Renal cortical epithelial cell (primary cell): ENCODE measurements around the gene COG4. TPM values are rescaled to one million over a fixed set of nuclear protein-coding genes. Genes with fewer than 3 reads are reported as not detected.
"Not testable (repeated sequence)": the region's sequence is repeated elsewhere in the genome, so short reads cannot be mapped to it uniquely, and the experiment has no call there.

Experiments used
- DNase-seq: peaks from one replicate; pipeline ENCODE4 v3.0.0-alpha.2; 2011; ENCODE audit warnings: low read depth
- total RNA-seq: library from RNA; depleted of rRNA; stranded (reverse); fragments of >200 nt; gene quantifications from 2 replicates; pipeline ENCODE4 v1.2.3, GENCODE V29; 2014

Gene COG4
- total RNA-seq, 1 donor from 2014 or later, result 71.1 TPM

GRCh38 chr16:70457446-70458166 is 65.7 kb downstream of the COG4 start:
- DNase-seq, result no peak

DNA sequence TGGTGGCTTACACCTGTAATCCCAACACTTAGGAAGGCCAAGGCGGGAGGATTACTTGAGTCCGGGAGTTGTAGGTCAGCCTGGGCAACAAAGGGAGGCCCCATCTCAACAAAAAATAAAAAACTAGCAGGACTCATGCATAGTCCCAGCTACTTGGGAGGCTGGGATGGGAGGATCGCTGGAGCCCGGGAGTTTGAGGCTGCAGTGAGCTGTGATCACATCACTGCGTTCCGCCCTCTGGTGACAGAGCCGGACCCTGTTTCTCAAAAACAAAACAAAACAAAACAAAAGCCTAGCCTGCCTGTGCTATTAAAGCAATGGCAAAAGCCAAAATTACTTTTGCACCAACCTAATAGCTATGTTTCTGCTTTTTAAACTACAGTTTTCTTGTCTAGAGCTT is 67.4 kb downstream of the COG4 start:
- no peak for DNase-seq

DNA sequence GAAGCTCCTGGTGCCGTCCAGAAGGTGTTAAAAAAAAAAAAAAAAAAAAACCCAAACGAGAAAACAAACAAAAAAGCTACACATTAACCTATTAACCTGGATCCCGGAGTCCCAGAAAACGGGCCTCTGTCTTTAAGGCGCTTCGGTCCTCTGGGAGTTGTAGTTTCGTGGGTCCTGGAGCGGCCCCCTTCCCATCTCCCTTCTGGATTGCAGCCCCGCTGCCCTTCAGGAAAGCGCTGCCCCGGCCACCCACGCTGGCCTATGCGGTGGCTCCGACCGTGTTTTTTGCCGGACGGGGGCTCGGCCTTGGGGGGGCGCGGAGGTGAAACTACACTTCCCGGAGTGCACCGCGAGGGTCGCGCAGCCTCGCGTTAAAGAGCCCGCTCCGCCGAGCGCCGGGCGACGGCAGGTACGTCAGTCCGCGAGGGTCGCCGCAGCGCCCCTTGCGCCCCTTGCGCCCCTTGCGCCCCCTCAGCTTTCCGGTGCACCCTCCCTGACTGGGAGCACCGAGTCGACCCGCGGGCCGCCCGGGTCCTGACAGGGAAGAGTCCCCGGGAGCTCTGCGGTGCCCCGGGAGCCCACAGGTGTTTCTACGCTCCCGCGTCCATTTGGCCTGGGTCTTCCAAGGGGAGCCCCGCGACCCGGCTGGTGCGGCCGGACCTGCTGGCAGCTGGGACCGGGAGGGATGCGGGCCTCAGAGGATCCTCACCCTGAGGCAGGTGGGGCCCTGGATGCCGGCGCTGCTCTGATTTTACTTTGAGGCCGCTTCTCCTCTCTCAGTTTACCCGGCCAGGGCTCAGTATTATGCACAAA is 68.9 kb downstream of the COG4 start, which contains the start of gene FCSK:
Gene FCSK, plus strand, starts transcription at position 374 of the 813 bp plus-strand sequence. CDS start 8,596 bp downstream, outside the sequence.
- DNase-seq, result peak; percentile 68

DNA sequence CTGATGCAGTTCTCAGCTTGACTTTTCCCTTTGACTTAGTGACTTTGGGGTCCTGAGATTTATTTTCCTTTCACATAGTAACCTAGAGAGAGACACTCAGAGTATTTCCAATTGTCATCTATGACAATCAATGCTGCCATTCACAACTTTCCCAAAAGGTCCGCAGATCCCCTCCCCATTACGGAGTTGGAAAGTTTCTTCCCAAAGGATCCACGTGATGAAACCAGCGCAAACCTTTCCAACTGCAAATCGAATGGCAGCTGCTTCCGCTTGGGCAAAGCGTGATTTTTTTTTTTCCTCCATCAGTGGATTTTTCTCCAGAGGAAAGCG is 69.5 kb downstream of the COG4 start:
- DNase-seq, result no peak

- no peak for DNase-seq
These were observed 70.0 kb downstream of the COG4 start for GRCh38 chr16:70453117-70453891.

GRCh38 chr16:70451004-70451340 is 72.4 kb downstream of the COG4 start:
- not testable (repeated sequence) for DNase-seq

- DNase-seq, result not testable (repeated sequence)
These were observed 73.0 kb downstream of the COG4 start for GRCh38 chr16:70450142-70451003.

DNA sequence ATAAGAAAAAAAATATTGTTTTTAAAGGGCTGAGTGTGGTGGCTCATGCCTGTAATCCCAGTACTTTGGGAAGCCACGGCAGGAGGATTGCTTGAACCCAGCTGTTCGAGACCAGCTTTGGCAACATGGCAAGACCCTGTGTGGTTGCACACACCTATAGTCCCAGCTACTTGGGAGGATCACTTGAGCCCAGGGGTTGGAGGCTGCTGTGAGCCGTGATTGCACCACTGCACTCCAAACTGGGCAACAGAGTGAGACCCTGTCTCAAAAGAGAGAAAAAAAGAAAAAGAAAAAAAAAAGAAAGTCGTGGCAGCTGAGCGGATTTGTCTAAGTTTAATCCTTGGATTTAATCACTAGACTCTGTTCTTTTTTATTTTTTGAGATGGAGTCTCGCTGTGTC is 75.3 kb downstream of the COG4 start:
- DNase-seq, result no peak

DNA sequence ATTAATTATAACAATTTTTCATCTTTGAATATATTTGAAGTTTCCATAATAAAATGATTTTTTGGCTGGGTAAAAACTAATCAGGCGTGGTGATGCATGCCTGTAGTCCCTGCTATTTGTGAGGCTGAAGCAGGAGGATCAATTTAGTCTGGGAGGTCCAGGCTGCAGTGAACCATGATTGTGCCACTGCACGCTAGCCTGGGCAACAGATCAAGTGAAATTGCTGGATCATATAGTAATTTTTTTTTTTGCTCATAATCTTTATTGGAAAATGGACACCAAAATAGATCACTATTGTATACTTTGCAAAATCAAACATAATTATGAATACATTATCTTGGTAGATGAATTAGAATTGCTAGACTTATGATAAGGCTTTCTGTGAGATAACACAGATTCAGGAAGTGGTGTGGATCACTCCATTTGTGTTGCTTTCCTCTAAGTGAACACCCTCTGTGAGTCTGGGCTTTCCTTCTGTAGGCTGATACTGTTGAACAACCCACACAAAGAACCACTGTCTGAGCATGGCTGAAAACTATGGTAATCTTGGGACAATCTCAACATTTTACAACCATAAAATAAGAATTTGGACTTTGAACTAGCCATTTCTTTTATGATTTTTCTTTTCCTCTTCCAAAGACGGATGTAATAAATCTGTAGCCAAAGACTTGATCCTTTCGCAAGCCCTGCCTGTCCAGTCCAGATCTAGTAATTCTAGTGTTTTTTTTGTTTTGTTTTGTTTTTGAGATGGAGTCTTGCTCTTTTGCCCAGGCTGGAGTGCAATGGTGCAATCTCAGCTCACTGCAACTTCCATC is 78.9 kb downstream of the COG4 start:
- DNase-seq, result no peak

DNA sequence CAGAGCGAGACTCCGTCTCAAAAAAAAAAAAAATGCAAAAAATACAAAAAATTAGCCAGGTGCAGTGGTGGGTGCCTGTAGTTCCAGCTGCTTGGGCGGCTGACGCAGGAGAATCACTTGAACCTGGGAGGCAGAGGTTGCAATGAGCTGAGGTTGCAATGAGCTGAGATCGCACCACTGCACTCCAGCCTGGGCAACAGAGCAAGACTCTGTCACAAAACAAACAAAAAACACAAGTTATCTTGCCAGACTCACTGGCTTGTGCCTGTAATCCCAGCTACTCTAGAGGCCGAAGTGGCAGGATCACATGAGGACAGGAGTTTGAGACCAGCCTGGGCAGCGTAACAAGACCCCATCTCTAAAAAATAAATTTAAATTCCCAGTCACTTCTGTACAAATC is 81.0 kb downstream of the COG4 start:
- DNase-seq, result no peak

- no peak for DNase-seq
These were observed 81.9 kb downstream of the COG4 start for GRCh38 chr16:70441406-70441990.

DNA sequence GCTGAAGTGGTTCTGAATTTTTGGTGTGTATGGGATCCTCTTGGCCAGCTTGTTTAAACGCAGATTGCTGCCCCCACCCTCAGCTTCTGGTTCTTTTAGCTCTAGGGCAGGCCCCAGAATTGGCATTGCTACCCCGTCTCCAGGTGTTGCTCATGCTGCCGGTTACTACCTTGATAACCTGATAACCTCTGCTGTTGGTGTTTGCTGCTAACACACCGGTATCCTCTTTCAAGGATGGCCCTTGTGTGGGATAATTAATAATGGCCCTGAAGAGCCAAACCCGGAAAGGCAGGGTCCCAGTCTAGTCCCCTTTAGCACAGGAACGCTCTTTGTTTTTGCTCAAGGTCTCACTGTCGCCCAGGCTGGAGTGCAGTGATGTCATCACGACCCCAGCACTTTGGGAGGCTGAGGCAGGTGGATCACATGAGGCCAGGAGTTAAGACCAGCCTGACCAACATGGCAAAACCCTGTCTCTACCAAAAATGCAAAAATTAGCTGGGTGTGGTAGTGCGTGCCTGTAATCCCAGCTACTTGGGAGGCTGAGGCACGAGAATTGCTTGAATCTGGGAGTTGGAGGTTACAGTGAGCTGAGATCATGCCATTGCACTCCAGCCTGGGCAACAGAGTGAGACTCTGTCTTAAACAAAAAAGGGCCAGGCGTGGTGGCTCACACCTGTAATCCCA is 83.2 kb downstream of the COG4 start:
- DNase-seq, result no peak

GRCh38 chr16:70438969-70439862 is 84.1 kb downstream of the COG4 start, which contains the start of gene ST3GAL2:
TSS of gene ST3GAL2 (minus strand) at chr16:70439100. CDS start at chr16:70398530, 40,570 bp downstream.
- DNase-seq, result peak; percentile 73

DNA sequence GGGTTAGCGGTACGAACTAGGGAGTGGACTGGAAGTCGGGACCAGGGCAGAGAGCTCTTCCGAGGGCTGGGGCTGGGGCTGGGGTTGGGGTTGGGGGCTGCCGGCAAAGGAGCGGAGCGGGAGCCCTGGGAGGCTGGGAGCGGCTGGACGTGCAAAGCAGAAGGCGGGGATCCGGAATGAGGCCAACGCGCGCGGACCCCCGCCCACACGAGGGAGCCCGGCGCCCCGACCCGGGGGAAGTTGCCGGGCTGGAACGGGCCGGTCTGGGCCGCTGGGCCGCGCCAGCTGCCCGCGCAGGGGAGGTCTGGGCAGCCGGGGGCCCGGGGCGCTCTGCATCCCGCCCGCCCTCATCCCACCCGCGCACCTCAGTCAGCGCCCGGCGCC is 84.8 kb downstream of the COG4 start:
- DNase-seq, result no peak

DNA sequence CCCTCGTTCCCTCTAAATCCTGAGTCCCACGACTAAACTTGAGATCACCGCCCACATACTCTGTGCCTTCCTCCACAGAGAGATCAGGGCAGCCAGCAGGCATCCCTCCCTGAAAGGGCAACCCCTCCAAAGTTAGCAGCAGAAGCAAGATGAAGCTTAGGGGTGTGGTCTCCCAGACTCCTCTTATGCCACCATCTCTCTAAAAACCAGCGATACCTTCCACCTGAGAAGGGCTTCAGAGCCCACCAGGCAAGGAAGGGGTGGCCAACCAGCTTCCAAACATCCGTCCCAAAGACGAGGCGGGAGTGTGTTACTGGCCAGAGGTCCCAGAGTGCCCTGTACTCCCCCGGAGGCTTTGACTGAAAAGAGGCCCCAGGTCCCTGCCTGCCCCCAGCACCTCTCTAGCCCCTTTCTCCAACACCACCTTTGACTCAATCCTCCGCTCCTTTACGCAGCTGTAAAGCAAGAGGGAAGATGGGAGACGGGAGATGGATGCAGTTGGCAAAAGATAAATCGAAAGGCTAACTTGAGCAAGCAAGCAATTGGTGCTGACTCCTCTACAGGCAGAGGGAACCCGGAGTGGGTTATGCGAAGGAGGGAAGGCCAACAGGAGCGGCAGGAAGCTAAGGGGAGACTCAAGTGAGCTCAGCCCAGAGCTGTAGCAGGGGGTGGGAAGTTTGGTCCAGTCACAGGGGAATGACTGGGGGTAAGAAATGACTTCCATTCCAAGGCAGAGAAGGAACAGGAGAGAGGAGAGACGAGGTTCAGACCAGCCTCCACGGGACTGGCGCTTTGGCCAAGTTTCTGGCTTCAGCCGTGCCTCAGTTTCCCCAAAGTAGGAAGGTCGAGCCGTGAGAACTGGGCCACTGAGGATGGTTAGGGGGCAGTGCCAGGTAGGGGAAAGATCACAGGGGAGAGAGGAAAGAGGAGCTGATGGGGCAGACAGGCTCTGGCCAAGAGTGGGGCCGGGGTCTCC is 85.5 kb downstream of the COG4 start:
- peak; percentile 35 for DNase-seq

DNA sequence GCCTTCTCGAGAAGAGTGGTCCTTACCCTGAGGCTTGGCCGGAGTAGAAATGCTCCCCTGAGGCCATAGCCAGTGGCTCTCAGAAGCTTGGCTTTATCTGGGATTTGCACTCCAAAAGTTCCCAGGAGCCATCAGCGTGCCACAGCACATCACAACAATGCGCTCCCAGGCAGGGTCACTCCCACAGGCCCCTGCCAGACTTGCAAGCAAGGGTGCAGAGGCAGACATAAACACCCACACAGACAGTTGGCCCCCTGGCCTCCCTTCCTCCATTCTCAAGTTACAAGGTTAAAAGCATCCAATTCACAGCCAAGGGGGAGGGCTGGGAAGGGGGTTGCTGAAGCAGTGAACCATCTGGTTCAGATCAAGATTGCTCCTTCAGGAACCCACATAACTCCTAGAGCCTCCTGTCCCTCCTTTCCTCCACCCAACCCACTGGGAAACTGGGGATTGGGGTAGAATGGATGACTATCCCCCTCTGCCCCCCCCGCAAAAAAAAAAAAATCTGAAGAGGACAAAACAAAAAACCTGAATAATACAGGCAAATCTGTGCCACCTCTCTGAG is 86.3 kb downstream of the COG4 start:
- DNase-seq, result peak; percentile 18
